ENCODE measurements around the gene C3orf49. TPM values are rescaled to one million over a fixed set of nuclear protein-coding genes. Genes with fewer than 3 reads are reported as not detected.
A peak's percentile ranks its signal among the peaks of the same experiment; 100 is the strongest.

C3orf49 gene
- total RNA-seq, 4 donors from 2014 or later = not detected

- no peaks in the 10 kb centered on the region for H3K9me3 ChIP-seq
- H3K36me3 ChIP-seq = no peaks in the 10 kb centered on the region
- TF ChIP-seq EP300 (IDR thresholded peaks at IDR 0.05) = no peak
- no peak for TF ChIP-seq POLR2AphosphoS5 (IDR thresholded peaks at IDR 0.05)
- no peak for TF ChIP-seq CTCF (IDR thresholded peaks at IDR 0.05)
- no peak for TF ChIP-seq POLR2A (IDR thresholded peaks at IDR 0.05; ENCODE audit: low read depth)
- no peak for DNase-seq (ENCODE audit: extremely low spot score)
- H3K27ac ChIP-seq (replicated peaks in 1 of 4) = no peak overlapping the region
- no peaks in the 10 kb centered on the region for H3K27me3 ChIP-seq
- H3K4me1 ChIP-seq = peaks cover 22 to 41% (median 35%) of the 10 kb centered on the region in 4 donors
- H3K4me3 ChIP-seq = no peak overlapping the region
- WGBS = 52% methylated on average over 2 of the region's 2 CpGs
- intact Hi-C loops (cut with DNase I) = no loop called here
These were observed 59.4 kb downstream of the C3orf49 start for GRCh38 chr3:63878394-63879060.

GRCh38 chr3:63880653-63881052 lies 61.6 kb downstream of the C3orf49 start:
- no peak for DNase-seq (ENCODE audit: extremely low spot score)
- peaks cover 20 to 34% (median 33%) of the 10 kb centered on the region in 4 donors for H3K4me1 ChIP-seq
- 94% methylated on average over 5 of the region's 5 CpGs for WGBS
- H3K4me3 ChIP-seq = no peak overlapping the region
- H3K36me3 ChIP-seq = no peaks in the 10 kb centered on the region
- no peaks in the 10 kb centered on the region for H3K27me3 ChIP-seq
- intact Hi-C loops (cut with DNase I) = no loop called here
- no peak overlapping the region for H3K27ac ChIP-seq (replicated peaks in 1 of 4)
- no peaks in the 10 kb centered on the region for H3K9me3 ChIP-seq
- no peak for TF ChIP-seq EP300 (IDR thresholded peaks at IDR 0.05)
- TF ChIP-seq POLR2A (IDR thresholded peaks at IDR 0.05; ENCODE audit: low read depth) = no peak
- TF ChIP-seq POLR2AphosphoS5 (IDR thresholded peaks at IDR 0.05) = no peak
- TF ChIP-seq CTCF (IDR thresholded peaks at IDR 0.05) = no peak

- Histone ChIP-seq H3K36me3 (peaks cover 0 to 7% (median 0%) of the 10 kb centered on the region in 4 donors), H3K4me1 (peaks cover 4 to 30% (median 20%) of the 10 kb centered on the region in 4 donors), H3K4me3 (no peak overlapping the region), H3K27me3 (no peaks in the 10 kb centered on the region), H3K9me3 (no peaks in the 10 kb centered on the region), H3K27ac (replicated peaks in 1 of 4) (peak overlapping the region in 1 of 4 donors; percentile 16)
- intact Hi-C loops (cut with DNase I) = no loop called here
- no peak for DNase-seq (ENCODE audit: extremely low spot score)
- 53% methylated on average over 3 of the region's 3 CpGs for WGBS
- TF ChIP-seq POLR2AphosphoS5 (IDR thresholded peaks at IDR 0.05) = no peak
- TF ChIP-seq POLR2A (IDR thresholded peaks at IDR 0.05; ENCODE audit: low read depth) = no peak
- no peak for TF ChIP-seq CTCF (IDR thresholded peaks at IDR 0.05)
- no peak for TF ChIP-seq EP300 (IDR thresholded peaks at IDR 0.05)
These were observed 67.8 kb downstream of the C3orf49 start for GRCh38 chr3:63886858-63887257.

GRCh38 chr3:63891518-63891917 lies 72.4 kb downstream of the C3orf49 start:
- TF ChIP-seq CTCF (IDR thresholded peaks at IDR 0.05) (no peak), POLR2A (IDR thresholded peaks at IDR 0.05; ENCODE audit: low read depth) (no peak), POLR2AphosphoS5 (IDR thresholded peaks at IDR 0.05) (no peak), EP300 (IDR thresholded peaks at IDR 0.05) (no peak)

More at GRCh38 chr3:63891518-63891917, 72.4 kb downstream of the C3orf49 start:
- Histone ChIP-seq H3K9me3 (no peaks in the 10 kb centered on the region), H3K27me3 (no peaks in the 10 kb centered on the region), H3K4me1 (peaks cover 7 to 37% (median 18%) of the 10 kb centered on the region in 4 donors), H3K36me3 (peaks cover 0 to 8% (median 0%) of the 10 kb centered on the region in 4 donors), H3K27ac (replicated peaks in 1 of 4) (no peak overlapping the region), H3K4me3 (no peak overlapping the region)
- DNase-seq (ENCODE audit: extremely low spot score) = no peak
- 97% methylated on average over 5 of the region's 5 CpGs for WGBS
- intact Hi-C loops (cut with DNase I) = no loop called here

Measured in esophagus muscularis mucosa (tissue), 4 donors.